Trophoblast cell (in vitro differentiated cells and primary cell): Measurements from ENCODE around the gene BMERB1.
"Not testable (repeated sequence)": the region's sequence is repeated elsewhere in the genome, so short reads cannot be mapped to it uniquely, and the experiment has no call there.

Experiments used
- DNase-seq, 2 donors: peaks; one replicate each; pipeline ENCODE4 v3.0.0-alpha.2; 2016
- H2AFZ ChIP-seq: 2 replicates; pipeline ENCODE4 v1.6.1; 2013; ENCODE audit warnings: low read length, moderate library complexity, mild to moderate bottlenecking; ENCODE audit not compliant: insufficient read depth, poor library complexity
- H2AK5ac ChIP-seq: 2 replicates; pipeline ENCODE4 v1.6.1; 2013; ENCODE audit warnings: mild to moderate bottlenecking, low read length
- H2BK120ac ChIP-seq: 2 replicates; pipeline ENCODE4 v1.6.1; 2013; ENCODE audit warnings: low read length, mild to moderate bottlenecking, moderate library complexity; ENCODE audit not compliant: insufficient read depth, poor library complexity
- H2BK12ac ChIP-seq: 2 replicates; pipeline ENCODE4 v1.6.1; 2013; ENCODE audit warnings: mild to moderate bottlenecking, low read length, moderate library complexity
- H2BK5ac ChIP-seq: 2 replicates; pipeline ENCODE4 v1.6.1; 2013; ENCODE audit warnings: low read length, low read depth, moderate library complexity, mild to moderate bottlenecking; ENCODE audit not compliant: poor library complexity
- H3K14ac ChIP-seq: 2 replicates; pipeline ENCODE4 v1.6.1; 2013; ENCODE audit warnings: mild to moderate bottlenecking, low read length
- H3K18ac ChIP-seq: 2 replicates; pipeline ENCODE4 v1.6.1; 2013; ENCODE audit warnings: mild to moderate bottlenecking, low read length
- H3K23ac ChIP-seq: 2 replicates; pipeline ENCODE4 v1.6.1; 2013; ENCODE audit warnings: low read length
- H3K27ac ChIP-seq: 2 replicates; pipeline ENCODE4 v1.5.1; 2013; ENCODE audit warnings: low read depth, mild to moderate bottlenecking, inconsistent platforms, low read length, moderate library complexity
- H3K27me3 ChIP-seq: 2 replicates; pipeline ENCODE4 v1.6.1; 2013; ENCODE audit warnings: inconsistent platforms, mild to moderate bottlenecking, low read length, moderate library complexity; ENCODE audit not compliant: insufficient read depth
- H3K36me3 ChIP-seq, 2 experiments: 1 replicate in 1 of 2; 2 replicates in 1 of 2; pipeline ENCODE4 v1.6.1; 2013; ENCODE audit warnings: low read length in 2 of 2, mild to moderate bottlenecking in 2 of 2, moderate library complexity in 1 of 2; ENCODE audit not compliant: insufficient read depth in 2 of 2, control insufficient read depth in 1 of 2
- H3K4ac ChIP-seq: 2 replicates; pipeline ENCODE4 v1.6.1; 2013; ENCODE audit warnings: low read depth, mild to moderate bottlenecking, low read length, moderate library complexity
- H3K4me1 ChIP-seq, 2 experiments: 1 replicate in 1 of 2; 2 replicates in 1 of 2; pipeline ENCODE4 v1.6.1; 2013; ENCODE audit warnings: low read length in 2 of 2, mild to moderate bottlenecking in 2 of 2, moderate library complexity in 1 of 2; ENCODE audit not compliant: insufficient read depth in 2 of 2, control insufficient read depth in 1 of 2
- H3K4me2 ChIP-seq: 2 replicates; pipeline ENCODE4 v1.6.1; 2013; ENCODE audit warnings: inconsistent platforms, mild to moderate bottlenecking, low read length, moderate library complexity
- H3K4me3 ChIP-seq: 2 replicates; pipeline ENCODE4 v1.5.1; 2013; ENCODE audit warnings: mild to moderate bottlenecking, low read depth, low read length, inconsistent platforms
- H3K79me1 ChIP-seq: one replicate; pipeline ENCODE4 v1.6.1; 2013; ENCODE audit warnings: low read length
- H3K79me2 ChIP-seq: 2 replicates; pipeline ENCODE4 v1.6.1; 2013; ENCODE audit warnings: low read length, mild to moderate bottlenecking; ENCODE audit not compliant: control insufficient read depth, insufficient read depth, poor library complexity
- H3K9ac ChIP-seq: 2 replicates; pipeline ENCODE4 v1.6.1; 2013; ENCODE audit warnings: mild to moderate bottlenecking, low read length
- H3K9me3 ChIP-seq: 2 replicates; pipeline ENCODE4 v1.6.1; 2013; ENCODE audit warnings: low read depth, mild to moderate bottlenecking, control low read depth, inconsistent platforms, low read length; ENCODE audit not compliant: insufficient read depth
- H4K12ac ChIP-seq: 2 replicates; pipeline ENCODE4 v1.6.1; 2013; ENCODE audit warnings: low read depth, mild to moderate bottlenecking, low read length, moderate library complexity
- H4K8ac ChIP-seq: 2 replicates; pipeline ENCODE4 v1.6.1; 2013; ENCODE audit warnings: low read depth, mild to moderate bottlenecking, low read length, moderate library complexity
- H4K91ac ChIP-seq: one replicate; pipeline ENCODE4 v1.6.1; 2013; ENCODE audit warnings: low read depth, mild to moderate bottlenecking, low read length, moderate library complexity
- WGBS: extraction: QIAGEN DNeasy Blood & Tissue Kit; methylation state at CpG from one replicate; pipeline ENCODE4 v1.1.7; 2013; ENCODE audit warnings: missing lambda C conversion rate; ENCODE audit not compliant: insufficient read length, insufficient coverage; ENCODE audit errors: extremely low coverage; 5-methylcytosine and 5-hydroxymethylcytosine counted together

BMERB1 gene

GRCh38 chr16:15415511-15415985, 18.8 kb upstream of the BMERB1 start:
- Histone ChIP-seq H3K79me1 (no peaks in the 10 kb centered on the region), H2AFZ (no peak overlapping the region), H3K27ac (no peak overlapping the region), H3K27me3 (no peaks in the 10 kb centered on the region), H3K4me1 (no peaks in the 10 kb centered on the region), H3K4me3 (no peak overlapping the region), H3K14ac (no peak overlapping the region), H4K8ac (no peak overlapping the region), H4K12ac (no peak overlapping the region), H3K36me3 (no peaks in the 10 kb centered on the region), H2BK5ac (no peak overlapping the region), H3K4me2 (no peak overlapping the region), H2BK12ac (no peak overlapping the region), H2BK120ac (no peak overlapping the region), H3K18ac (no peak overlapping the region), H3K79me2 (no peaks in the 10 kb centered on the region), H3K9me3 (no peaks in the 10 kb centered on the region), H3K9ac (no peak overlapping the region), H4K91ac (no peak overlapping the region), H3K4ac (no peak overlapping the region), H3K23ac (no peak overlapping the region), H2AK5ac (no peak overlapping the region)
- DNase-seq: peak in 1 of 2 donors; percentile 27
- no CpG with 5 or more reads among the region's 3 CpGs for WGBS

- H3K18ac ChIP-seq: no peak overlapping the region
- no peaks in the 10 kb centered on the region for H3K79me2 ChIP-seq
Observed at GRCh38 chr16:15417197-15417596, 17.2 kb upstream of the BMERB1 start.

GRCh38 chr16:15418206-15418605, 16.2 kb upstream of the BMERB1 start:
- no peak overlapping the region for H4K12ac ChIP-seq
- H2BK5ac ChIP-seq: no peak overlapping the region
- no peak overlapping the region for H2AFZ ChIP-seq
- H3K79me1 ChIP-seq: no peaks in the 10 kb centered on the region
- H3K18ac ChIP-seq: no peak overlapping the region
- no peak overlapping the region for H3K23ac ChIP-seq
- no CpG with 5 or more reads among the region's 3 CpGs for WGBS
- H2BK120ac ChIP-seq: no peak overlapping the region
- H3K36me3 ChIP-seq: no peaks in the 10 kb centered on the region
- peak; percentile 14 to 68 for DNase-seq
- H3K4me3 ChIP-seq: no peak overlapping the region
- no peak overlapping the region for H3K14ac ChIP-seq
- H3K79me2 ChIP-seq: no peaks in the 10 kb centered on the region
- H3K9me3 ChIP-seq: peaks cover 3% of the 10 kb centered on the region
- H3K9ac ChIP-seq: no peak overlapping the region
- H3K4ac ChIP-seq: no peak overlapping the region
- no peak overlapping the region for H3K4me2 ChIP-seq
- H2BK12ac ChIP-seq: no peak overlapping the region
- H3K4me1 ChIP-seq: no peaks in the 10 kb centered on the region
- H4K8ac ChIP-seq: no peak overlapping the region
- H4K91ac ChIP-seq: no peak overlapping the region
- H2AK5ac ChIP-seq: no peak overlapping the region
- H3K27ac ChIP-seq: no peak overlapping the region
- H3K27me3 ChIP-seq: no peaks in the 10 kb centered on the region

More at GRCh38 chr16:15417197-15417596, 17.2 kb upstream of the BMERB1 start:
- Histone ChIP-seq H4K8ac (no peak overlapping the region), H2AK5ac (no peak overlapping the region), H3K4ac (no peak overlapping the region), H3K27ac (no peak overlapping the region), H3K4me3 (no peak overlapping the region), H3K79me1 (no peaks in the 10 kb centered on the region), H4K12ac (no peak overlapping the region), H3K36me3 (no peaks in the 10 kb centered on the region), H3K9me3 (peaks cover 3% of the 10 kb centered on the region), H3K9ac (no peak overlapping the region), H3K14ac (no peak overlapping the region), H2BK12ac (no peak overlapping the region), H3K27me3 (no peaks in the 10 kb centered on the region), H2AFZ (no peak overlapping the region), H2BK120ac (no peak overlapping the region), H4K91ac (no peak overlapping the region), H2BK5ac (no peak overlapping the region), H3K4me1 (no peaks in the 10 kb centered on the region), H3K23ac (no peak overlapping the region), H3K4me2 (no peak overlapping the region)
- DNase-seq: no peak
- no CpG with 5 or more reads among the region's 2 CpGs for WGBS

GRCh38 chr16:15421696-15422095, 12.7 kb upstream of the BMERB1 start:
- H2BK5ac ChIP-seq, H3K79me1 ChIP-seq, H3K18ac ChIP-seq, H3K36me3 ChIP-seq, H3K9ac ChIP-seq, H3K4me1 ChIP-seq, H3K4ac ChIP-seq, H3K79me2 ChIP-seq, H2BK120ac ChIP-seq, H4K8ac ChIP-seq, H2AFZ ChIP-seq, H2AK5ac ChIP-seq, H3K27me3 ChIP-seq, H4K12ac ChIP-seq, H4K91ac ChIP-seq, DNase-seq, H3K4me3 ChIP-seq, H3K4me2 ChIP-seq, H3K9me3 ChIP-seq, H3K23ac ChIP-seq, H3K27ac ChIP-seq, H3K14ac ChIP-seq, H2BK12ac ChIP-seq: not testable (repeated sequence)
- no CpG with 5 or more reads among the region's 5 CpGs for WGBS
